ENCODE measurements around the gene DHX57. TPM values are rescaled to one million over a fixed set of nuclear protein-coding genes. Genes with fewer than 3 reads are reported as not detected.

DHX57 gene
- total and polyA plus RNA-seq, 2 experiments from 2014 or later: 13.3 to 32.9 TPM

GRCh38 chr2:38889575-38889974 is 13.8 kb upstream of the DHX57 start, which contains the start of gene ARHGEF33:
Gene ARHGEF33, plus strand, starts transcription at chr2:38889875. Its CDS starts 29,573 bp downstream, at chr2:38919448.
- H3K79me2 ChIP-seq (replicated peaks; ENCODE audit: insufficient read depth): no peaks in the 10 kb centered on the region
- TF ChIP-seq, protein P1, sequence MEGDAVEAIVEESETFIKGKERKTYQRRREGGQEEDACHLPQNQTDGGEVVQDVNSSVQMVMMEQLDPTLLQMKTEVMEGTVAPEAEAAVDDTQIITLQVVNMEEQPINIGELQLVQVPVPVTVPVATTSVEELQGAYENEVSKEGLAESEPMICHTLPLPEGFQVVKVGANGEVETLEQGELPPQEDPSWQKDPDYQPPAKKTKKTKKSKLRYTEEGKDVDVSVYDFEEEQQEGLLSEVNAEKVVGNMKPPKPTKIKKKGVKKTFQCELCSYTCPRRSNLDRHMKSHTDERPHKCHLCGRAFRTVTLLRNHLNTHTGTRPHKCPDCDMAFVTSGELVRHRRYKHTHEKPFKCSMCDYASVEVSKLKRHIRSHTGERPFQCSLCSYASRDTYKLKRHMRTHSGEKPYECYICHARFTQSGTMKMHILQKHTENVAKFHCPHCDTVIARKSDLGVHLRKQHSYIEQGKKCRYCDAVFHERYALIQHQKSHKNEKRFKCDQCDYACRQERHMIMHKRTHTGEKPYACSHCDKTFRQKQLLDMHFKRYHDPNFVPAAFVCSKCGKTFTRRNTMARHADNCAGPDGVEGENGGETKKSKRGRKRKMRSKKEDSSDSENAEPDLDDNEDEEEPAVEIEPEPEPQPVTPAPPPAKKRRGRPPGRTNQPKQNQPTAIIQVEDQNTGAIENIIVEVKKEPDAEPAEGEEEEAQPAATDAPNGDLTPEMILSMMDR (conservative IDR thresholded peaks at IDR 0.05; ENCODE audit: low read depth in 2 of 2): no peak
- TF ChIP-seq EZH2 (IDR thresholded peaks at IDR 0.05; ENCODE audit: low read depth, unreplicated experiment) (no peak), REST (IDR thresholded peaks at IDR 0.05; ENCODE audit: unreplicated experiment) (no peak), POLR2AphosphoS5 (IDR thresholded peaks at IDR 0.05; ENCODE audit: low read depth) (no peak), CREB1 (CRISPR knock-in tag; IDR thresholded peaks at IDR 0.05; ENCODE audit: low read depth) (no peak), ZNF114 (CRISPR knock-in tag; IDR thresholded peaks at IDR 0.05) (no peak), ETS1 (IDR thresholded peaks at IDR 0.05) (no peak), STAT1 (IDR thresholded peaks at IDR 0.05; ENCODE audit: unreplicated experiment) (no peak), NANOG (IDR thresholded peaks at IDR 0.05; ENCODE audit: borderline replicate concordance) (no peak), EZH2phosphoT487 (IDR thresholded peaks at IDR 0.05; ENCODE audit: unreplicated experiment) (no peak), ZNF331 (CRISPR knock-in tag; IDR thresholded peaks at IDR 0.05; ENCODE audit: low read depth) (no peak), JUNB (IDR thresholded peaks at IDR 0.05; ENCODE audit: unreplicated experiment) (no peak)
- TF ChIP-seq, protein P2, sequence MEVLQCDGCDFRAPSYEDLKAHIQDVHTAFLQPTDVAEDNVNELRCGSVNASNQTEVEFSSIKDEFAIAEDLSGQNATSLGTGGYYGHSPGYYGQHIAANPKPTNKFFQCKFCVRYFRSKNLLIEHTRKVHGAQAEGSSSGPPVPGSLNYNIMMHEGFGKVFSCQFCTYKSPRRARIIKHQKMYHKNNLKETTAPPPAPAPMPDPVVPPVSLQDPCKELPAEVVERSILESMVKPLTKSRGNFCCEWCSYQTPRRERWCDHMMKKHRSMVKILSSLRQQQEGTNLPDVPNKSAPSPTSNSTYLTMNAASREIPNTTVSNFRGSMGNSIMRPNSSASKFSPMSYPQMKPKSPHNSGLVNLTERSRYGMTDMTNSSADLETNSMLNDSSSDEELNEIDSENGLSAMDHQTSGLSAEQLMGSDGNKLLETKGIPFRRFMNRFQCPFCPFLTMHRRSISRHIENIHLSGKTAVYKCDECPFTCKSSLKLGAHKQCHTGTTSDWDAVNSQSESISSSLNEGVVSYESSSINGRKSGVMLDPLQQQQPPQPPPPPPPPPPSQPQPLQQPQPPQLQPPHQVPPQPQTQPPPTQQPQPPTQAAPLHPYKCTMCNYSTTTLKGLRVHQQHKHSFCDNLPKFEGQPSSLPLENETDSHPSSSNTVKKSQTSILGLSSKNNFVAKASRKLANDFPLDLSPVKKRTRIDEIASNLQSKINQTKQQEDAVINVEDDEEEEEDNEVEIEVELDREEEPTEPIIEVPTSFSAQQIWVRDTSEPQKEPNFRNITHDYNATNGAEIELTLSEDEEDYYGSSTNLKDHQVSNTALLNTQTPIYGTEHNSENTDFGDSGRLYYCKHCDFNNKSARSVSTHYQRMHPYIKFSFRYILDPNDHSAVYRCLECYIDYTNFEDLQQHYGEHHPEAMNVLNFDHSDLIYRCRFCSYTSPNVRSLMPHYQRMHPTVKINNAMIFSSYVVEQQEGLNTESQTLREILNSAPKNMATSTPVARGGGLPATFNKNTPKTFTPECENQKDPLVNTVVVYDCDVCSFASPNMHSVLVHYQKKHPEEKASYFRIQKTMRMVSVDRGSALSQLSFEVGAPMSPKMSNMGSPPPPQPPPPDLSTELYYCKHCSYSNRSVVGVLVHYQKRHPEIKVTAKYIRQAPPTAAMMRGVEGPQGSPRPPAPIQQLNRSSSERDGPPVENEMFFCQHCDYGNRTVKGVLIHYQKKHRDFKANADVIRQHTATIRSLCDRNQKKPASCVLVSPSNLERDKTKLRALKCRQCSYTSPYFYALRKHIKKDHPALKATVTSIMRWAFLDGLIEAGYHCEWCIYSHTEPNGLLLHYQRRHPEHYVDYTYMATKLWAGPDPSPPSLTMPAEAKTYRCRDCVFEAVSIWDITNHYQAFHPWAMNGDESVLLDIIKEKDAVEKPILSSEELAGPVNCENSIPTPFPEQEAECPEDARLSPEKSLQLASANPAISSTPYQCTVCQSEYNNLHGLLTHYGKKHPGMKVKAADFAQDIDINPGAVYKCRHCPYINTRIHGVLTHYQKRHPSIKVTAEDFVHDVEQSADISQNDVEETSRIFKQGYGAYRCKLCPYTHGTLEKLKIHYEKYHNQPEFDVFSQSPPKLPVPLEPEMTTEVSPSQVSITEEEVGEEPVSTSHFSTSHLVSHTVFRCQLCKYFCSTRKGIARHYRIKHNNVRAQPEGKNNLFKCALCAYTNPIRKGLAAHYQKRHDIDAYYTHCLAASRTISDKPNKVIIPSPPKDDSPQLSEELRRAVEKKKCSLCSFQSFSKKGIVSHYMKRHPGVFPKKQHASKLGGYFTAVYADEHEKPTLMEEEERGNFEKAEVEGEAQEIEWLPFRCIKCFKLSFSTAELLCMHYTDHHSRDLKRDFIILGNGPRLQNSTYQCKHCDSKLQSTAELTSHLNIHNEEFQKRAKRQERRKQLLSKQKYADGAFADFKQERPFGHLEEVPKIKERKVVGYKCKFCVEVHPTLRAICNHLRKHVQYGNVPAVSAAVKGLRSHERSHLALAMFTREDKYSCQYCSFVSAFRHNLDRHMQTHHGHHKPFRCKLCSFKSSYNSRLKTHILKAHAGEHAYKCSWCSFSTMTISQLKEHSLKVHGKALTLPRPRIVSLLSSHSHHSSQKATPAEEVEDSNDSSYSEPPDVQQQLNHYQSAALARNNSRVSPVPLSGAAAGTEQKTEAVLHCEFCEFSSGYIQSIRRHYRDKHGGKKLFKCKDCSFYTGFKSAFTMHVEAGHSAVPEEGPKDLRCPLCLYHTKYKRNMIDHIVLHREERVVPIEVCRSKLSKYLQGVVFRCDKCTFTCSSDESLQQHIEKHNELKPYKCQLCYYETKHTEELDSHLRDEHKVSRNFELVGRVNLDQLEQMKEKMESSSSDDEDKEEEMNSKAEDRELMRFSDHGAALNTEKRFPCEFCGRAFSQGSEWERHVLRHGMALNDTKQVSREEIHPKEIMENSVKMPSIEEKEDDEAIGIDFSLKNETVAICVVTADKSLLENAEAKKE (CRISPR knock-in tag; IDR thresholded peaks at IDR 0.05): no peak
- H3K4me2 ChIP-seq: no peak within 1 kb of the TSS
- Mint-ChIP-seq H3K36me3 (ENCODE audit: low read depth) (no peaks in the 10 kb centered on the region), H3K4me3 (no peak within 1 kb of the TSS), H3K27ac (no peak within 1 kb of the TSS), H3K4me1 (peaks cover 6% of the 10 kb centered on the region; the same call in 1 of the 3 replicates), H3K9me3 (no peaks in the 10 kb centered on the region), H3K27me3 (ENCODE audit: insufficient read depth, low read depth, poor library complexity) (peaks cover 3% of the 10 kb centered on the region)
- H3K9me2 ChIP-seq (ENCODE audit: insufficient read depth): no peaks in the 10 kb centered on the region
- no peaks in the 10 kb centered on the region for H3K27me3 ChIP-seq (ENCODE audit: insufficient read depth)
- no peak within 1 kb of the TSS for H3K27ac ChIP-seq (ENCODE audit: low read depth)
- no peaks in the 10 kb centered on the region for H4K20me1 ChIP-seq (replicated peaks; ENCODE audit: insufficient read depth)
- no peaks in the 10 kb centered on the region for H3K36me3 ChIP-seq (ENCODE audit: insufficient read depth)
- H3F3A ChIP-seq (replicated peaks; ENCODE audit: low read depth): no peaks in the 10 kb centered on the region
- no peak within 1 kb of the TSS for H2AFZ ChIP-seq
- peaks cover 5% of the 10 kb centered on the region; the same call in 1 of the 2 replicates for H3K4me1 ChIP-seq (ENCODE audit: insufficient read depth)
- DNase-seq (ENCODE audit: low spot score) (no peak), ATAC-seq (no peak)
- no peak within 1 kb of the TSS for H3K4me3 ChIP-seq

Data from GM23338 (cell line).